ENCODE measurements around the gene INPP5E.
"Not testable (repeated sequence)": the region's sequence is repeated elsewhere in the genome, so short reads cannot be mapped to it uniquely, and the experiment has no call there.

INPP5E gene

DNA sequence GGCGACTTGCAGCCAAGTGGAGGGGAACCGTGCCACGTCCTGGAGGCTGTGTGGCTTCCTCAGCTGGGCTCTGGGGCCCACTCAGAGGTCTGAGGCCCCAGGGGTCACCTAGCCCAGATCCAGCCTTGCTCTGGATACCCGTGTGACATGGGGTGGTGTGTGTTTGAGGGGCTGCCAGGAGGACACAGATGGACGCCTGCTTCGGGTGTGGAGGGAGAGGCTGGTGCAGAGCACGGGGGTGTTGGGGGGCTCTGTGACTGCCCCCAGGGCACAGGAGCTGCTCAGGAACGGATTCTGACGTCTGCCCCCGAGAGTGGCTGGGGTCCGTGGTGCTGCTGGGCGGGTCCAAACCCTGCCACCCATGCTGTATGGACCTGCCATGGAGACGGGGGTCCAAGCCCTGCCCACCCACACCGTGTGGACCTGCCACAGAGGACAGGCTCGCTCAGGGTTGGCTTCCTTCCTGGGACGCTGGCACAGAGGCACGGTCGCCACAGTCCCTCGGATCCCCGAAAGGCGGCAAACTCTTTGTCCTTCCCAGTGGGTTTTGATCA lies 10.5 kb downstream of the INPP5E start:
- DNase-seq: no peak

DNA sequence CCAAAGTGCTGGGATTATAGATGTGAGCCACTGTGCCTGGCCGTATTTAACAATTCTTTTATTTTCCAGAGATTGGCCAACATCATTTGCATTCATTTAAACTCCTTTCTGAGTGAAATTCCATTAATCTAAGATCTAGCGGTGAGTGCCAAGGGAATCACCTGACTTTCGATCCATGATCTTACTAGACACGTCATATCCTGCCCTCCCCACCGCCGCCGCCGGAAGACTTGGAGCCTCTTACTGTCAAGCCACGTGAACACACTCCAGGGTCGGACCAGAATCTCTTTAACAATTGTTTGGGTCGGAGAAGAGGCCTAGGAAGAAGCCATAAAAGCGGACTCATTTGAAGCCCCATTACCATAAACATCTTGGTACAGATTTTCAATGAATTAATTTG lies 12.9 kb downstream of the INPP5E start:
- no peak for DNase-seq

DNA sequence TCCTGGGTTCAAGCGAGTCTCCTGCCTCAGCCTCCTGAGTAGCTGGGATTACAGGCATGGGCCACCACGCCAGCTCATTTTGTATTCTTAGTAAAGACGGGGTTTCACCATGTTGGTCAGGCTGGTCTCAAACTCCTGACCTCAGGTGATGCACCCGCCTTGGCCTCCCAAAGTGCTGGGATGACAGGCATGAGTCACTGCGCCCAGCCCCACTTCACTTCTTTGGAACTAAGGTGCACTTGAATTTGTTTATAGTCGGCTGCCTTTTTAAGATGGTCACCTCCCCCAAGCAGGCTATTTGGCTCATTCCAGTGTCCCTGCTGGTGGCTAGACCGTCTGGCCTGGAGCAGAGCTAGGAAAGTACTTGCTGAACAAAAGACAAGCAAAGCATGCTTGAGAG lies 14.3 kb downstream of the INPP5E start:
- not testable (repeated sequence) for DNase-seq

DNA sequence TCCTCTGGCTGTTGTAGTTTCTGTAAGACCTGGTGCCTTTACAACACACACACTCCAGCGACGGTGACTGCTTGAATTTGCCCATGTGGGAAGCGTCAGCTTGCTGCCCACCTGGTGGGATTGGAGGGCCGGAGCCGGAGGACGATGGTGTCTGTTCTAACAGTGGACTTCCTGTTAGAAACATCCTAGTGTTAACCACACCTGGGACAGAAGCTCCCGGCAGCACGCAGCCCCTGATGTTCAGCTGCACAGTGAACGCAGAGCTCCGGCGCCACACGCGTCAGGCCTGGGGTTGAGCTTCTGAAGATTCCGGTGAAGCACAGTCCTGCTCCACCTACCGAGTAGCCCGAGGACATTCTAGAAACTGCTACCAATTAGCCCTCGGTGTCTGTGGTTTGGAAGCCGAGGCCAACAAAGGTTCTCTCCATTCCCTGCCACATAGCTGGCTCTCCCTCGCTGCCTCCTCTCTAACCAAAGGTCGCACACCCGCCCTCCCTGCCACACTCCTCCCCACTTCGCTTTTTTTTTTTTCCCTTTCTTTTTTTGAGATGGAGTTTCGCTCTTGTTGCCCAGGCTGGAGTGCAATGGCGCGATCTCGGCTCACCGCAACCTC lies 14.8 kb downstream of the INPP5E start:
- no peak for DNase-seq

DNA sequence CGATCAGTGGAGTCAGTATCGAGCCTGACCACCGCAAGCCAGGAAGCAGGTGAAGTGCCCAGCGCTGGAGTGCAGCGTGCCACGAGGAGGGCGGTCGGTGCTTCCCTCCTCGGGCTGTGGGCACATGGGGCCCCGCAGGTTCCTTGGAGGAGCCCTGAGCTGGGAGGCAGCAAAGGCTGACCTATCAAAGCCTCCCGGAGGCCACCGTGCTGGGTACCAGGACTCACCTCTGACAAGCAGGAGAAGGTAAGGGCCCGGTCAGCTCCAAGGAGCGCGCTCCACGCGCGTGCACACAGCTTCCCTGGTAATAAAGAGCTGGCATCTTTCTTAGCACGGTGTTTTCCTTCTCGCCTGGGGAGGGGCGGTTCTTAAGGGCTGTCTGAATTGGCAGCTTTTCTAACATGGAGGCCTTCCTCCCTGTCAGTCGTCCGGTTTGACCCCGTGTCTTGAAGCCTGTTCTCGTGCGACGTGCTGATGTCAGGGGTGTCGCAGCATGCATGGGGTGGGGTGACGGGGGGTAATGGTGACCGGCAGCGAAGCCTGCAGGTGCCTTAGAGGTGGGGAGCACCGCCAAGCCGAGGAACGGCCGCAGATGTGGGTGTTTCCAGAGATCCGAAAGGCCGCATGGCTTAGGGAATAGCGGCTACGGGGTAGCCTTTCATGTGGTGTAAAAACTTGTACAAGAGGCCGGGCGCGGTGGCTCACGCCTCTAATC lies 16.1 kb downstream of the INPP5E start:
- no peak for DNase-seq

DNA sequence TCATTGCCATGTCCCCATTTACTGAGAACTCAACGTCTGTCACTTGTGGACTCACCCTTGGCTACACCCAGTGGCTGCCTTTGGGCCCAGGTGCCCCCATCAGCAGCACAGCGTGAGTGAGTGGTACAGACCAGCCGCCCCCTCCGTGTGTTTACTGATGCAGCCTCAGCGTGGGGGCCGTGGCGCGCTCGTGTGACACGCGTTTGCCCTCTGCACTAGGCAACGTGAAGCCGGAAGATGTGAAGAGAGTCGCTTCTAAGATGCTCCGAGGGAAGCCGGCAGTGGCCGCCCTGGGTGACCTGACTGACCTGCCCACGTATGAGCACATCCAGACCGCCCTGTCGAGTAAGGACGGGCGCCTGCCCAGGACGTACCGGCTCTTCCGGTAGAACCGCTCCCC lies 16.8 kb downstream of the INPP5E start:
- no peak for DNase-seq

DNA sequence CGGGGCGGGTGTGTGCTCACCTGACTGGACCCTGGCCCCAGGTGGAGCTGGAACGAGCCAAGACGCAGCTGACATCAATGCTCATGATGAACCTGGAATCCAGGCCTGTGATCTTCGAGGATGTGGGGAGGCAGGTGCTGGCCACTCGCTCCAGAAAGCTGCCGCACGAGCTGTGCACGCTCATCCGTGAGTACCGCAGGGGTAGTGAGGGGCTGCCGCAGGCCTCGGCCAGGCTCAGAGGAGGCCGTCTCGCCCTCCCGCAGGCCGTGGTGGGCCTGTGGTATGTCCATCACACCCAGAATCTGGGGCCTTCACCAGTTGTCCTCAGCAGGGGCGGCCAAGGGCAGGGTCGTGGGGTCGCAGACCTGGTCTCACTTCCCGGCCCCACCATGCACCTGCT lies 17.9 kb downstream of the INPP5E start:
- no peak for DNase-seq

DNA sequence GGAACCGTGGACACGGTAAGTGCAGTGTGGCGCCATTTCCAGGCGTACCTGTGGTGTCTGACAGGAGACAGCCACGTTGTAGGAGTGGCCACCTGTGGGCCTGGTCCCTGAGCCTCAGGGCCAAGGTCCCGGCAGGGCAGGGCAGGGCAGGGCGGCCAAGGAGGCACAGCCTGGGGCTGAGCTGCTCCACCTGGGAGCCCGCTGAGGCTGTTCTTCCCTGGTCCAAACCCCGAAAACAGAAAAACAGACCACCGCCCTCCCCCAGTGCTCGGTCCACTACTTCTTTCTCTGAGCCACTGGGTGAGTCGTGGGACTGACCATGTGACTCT lies 20.6 kb downstream of the INPP5E start:
- DNase-seq: no peak

DNA sequence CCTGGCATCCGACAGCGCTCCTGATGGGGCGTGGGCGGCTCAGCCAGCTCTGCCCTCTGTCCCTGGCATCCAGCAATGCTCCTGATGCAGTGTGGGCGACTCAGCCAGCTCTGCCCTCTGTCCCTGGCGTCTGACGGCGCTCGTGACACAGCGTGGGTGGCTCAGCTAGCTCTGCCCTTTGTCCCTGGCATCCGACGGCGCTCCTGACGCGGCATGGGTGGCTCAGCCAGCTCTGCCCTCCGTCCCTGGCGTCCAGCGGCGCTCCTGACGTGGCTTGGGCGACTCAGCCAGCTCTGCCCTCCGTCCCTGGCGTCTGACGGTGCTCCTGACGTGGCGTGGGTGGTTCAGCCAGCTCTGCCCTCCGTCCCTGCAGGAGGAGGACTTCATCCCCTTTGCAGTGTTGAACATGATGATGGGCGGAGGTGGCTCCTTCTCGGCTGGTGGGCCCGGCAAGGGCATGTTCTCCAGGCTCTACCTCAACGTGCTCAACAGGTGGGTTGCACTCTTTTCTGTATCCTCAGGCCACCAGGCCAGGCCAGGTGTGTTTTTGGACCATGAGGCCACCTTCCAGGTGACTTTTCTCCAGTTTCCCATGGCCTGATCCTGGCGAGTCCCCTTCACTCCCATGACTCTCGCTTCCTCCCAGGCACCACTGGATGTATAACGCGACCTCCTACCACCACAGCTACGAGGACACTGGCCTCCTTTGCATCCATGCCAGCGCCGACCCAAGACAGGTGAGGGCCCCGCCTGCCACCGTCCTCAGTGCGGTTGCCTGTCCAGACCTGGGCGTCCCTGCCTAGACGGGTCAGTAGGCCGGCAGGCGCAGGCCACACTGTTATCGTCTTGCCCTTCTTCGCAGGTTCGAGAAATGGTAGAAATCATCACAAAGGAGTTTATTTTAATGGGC lies 21.2 kb downstream of the INPP5E start:
- DNase-seq: no peak

DNA sequence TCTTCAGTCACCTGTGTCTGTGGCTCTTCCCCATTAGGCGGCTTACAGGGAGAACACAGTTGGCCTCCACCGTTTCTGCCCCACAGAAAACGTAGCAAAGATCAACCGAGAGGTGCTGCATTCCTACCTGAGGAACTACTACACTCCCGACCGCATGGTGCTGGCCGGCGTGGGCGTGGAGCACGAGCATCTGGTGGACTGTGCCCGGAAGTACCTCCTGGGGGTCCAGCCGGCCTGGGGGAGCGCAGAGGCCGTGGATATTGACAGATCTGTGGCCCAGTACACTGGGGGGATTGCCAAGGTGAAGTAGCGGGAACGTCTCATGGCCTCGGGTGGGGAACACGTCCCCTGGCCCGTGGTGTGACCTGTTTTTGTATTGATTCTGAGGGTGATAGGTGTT lies 22.7 kb downstream of the INPP5E start:
- DNase-seq: no peak

DNA sequence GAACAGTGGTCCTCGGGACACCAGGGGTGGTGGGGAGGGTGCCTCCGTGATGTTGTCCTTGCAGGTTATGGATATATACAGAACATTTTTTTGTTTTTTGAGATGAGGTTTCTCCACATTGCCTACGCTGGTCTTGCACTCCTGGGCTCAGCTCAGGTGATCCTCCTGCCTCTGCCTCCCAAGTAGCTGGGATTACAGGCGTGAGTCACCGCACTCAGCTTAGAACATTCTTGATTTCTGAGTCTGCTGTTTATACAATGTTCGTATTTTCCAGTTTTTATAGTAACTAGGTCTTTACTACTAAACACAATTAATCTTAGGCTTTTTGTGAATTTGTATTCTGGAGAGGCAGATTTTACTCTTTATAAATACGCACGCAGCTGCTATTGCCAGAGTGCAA lies 23.2 kb downstream of the INPP5E start:
- no peak for DNase-seq

DNA sequence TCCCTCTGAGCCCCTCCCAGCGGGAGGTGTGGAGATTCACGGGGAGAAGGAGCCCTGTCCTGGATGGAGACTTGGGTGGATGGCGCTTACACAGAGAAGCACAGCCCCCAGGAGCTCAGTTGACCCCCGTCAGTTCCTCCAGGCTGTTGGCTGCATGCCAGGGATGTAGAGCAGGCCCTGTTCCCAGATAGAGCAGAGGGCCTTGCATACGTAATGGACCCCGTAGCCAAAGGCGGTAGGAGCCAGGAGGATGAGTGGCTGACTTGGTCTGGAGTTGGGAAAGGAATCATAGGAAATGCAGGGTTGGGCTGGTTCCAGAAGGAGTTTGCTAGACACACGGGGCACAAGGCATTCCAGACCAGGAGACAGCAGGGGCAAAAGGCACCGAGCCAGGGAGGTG lies 26.7 kb downstream of the INPP5E start:
- no peak for DNase-seq

DNA sequence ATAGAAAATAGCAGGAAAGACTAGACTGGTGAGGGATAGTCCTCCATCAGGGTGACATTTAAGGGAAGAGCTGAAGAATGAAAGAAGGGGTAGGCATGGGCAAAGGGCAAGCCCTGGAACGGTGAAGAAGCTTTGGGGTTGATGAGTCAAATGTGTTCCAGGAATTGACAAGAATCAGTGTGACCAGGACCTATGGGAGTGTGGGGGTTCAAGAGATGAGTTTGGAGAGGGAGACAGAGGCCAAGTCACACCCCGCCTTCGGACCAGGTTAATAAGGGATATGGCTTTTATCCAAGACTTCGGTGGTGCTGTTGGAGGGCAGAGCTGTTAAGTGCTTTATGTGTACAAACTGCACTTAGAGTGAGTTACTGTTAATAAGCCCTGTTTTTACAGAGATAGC lies 28.3 kb downstream of the INPP5E start:
- DNase-seq: no peak

DNA sequence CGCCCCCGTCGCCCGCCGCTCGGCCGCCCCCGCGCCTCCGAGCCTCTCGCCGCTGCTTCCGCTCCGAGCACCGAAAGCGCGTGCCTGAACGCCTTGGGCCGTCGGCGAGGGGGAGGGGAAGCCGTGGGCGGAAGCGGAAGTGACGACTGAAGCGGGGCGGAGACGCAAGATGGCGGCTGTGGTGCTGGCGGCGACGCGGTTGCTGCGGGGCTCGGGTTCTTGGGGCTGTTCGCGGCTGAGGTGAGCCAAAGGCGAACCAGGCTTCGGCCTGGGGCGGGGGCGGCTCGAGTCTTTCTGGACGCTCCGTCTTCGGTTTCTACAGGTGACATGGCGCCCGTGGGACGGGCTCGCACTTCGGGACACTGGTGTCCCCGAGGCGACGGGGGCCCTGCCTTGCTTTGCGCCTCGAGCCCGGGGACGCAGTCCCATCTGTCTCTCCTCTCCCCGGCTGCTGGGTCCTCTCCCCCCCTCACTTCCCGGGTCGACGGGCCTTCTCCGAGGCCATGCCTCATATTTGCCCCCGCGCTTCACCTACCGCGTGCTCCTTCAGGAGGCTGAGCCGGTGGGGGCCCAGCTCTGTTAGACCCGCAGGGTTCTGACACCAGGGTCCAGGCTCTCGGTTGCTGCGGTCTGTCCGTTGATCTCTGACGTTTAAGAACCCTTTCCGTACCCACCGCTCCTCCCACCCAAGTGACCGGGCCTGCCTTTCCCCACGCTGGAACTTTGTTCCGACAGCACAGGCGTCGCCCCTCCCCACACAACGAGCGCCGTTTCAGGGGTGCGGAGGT lies 29.0 kb downstream of the INPP5E start, which contains the start of the genes ENTR1 and PMPCA:
Gene ENTR1, minus strand, starts transcription at position 115 of the 788 bp plus-strand sequence. CDS start 217 bp downstream, outside the sequence.
Gene PMPCA, plus strand, starts transcription at position 159 of the 788 bp plus-strand sequence. Its CDS starts 11 bp downstream, at position 170.
- DNase-seq: peak; percentile 95

DNA sequence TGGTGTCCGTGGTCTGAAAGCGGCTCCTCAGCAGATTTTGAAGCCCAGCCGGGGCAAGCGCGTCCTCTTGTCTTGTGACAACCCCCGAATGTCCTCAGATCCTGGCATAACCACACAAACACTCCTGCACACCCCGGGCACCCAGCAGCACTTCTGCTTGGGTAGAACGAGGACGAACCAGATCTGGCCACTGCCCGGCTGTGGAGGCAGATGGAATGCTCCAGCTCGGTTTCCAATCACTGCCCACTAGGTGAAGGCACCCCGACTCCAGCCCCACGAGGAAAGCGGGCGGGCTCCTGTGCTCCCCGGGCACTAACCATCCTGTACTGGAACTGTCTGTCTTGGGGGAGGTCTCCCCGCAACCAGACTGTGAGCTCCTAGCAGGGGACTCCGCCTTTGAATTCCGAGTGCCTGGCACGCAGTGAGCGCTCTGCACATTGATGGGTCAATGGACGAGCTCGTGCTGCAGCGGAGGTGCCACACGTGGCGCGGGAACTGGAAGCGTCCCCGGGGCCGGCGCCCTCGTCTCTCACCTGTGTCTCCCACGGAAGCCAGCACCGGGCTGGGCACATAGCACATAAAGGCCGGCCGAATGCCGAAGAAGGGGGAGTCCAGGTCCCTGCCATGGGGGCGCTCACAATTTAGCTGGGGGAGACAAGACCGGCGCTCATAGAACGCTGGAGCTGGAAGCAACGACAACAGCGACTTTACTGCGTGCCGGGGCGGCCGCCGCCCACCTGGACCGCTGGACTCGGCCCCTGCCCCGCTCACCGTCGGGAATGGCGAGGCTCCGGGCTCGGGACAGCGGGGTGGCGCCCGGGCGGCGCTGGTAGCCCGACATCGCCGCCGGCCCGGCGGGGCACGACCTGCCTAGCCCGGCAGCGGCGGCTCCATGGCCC lies 29.8 kb downstream of the INPP5E start:
- DNase-seq: peak; percentile 16

DNA sequence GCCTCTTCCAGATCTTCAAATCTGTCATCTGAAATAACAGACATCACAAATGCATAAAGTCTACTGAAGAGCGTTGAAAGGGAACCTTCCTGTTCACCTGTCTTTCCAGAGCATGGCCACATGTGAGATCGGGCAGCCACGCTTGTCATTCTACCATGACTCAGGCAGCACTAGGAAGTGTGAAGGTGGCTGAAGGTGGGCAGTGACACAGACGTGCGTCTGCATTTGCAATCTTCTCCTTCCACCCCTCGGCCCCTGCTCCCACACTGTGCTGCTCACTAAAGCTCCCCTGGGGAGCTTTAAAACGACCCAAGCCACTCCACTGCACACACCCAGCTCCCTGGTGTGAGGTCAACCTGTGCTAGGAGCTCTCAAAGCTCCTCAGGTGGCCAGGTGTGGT lies 31.7 kb downstream of the INPP5E start:
- no peak for DNase-seq

DNA sequence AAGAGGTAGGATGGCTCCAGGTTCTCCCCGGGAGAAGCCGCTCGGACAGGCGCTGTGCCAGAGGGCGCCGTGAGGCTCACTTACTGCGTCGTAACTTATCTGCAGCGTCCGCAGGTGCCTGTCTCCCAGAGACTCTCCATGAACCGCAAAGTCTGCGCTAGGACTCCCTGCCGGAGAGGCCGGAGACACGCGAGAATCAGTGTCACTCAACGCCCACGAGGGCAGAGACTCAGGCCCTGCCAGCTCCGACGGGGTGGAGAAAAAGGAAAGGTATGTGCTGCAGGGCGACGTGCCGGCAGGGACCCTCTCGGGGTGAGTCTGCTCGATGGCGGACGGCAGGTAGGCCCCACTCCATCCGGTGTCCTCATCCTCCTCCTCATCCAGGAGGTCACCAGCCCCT lies 32.6 kb downstream of the INPP5E start:
- not testable (repeated sequence) for DNase-seq

DNA sequence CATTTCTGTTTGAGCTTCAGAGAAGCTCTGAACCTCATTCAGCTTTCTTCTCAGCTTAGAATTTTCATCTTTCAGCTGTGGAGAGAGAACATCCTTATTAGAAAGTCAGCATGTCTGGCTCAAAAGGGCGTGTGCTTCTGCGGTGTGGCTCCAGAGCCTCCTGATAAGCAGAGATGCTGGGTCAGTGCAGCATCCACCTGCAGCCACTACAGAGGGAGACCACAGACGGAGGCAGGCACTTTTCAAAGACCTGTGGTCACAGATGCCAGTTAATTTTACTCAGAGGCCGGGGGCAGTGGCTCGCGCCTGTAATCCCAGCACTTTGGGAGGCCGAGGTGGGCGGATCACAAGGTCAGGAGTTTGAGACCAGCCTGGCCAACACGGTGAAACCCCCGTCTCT lies 33.7 kb downstream of the INPP5E start:
- DNase-seq: not testable (repeated sequence)

DNA sequence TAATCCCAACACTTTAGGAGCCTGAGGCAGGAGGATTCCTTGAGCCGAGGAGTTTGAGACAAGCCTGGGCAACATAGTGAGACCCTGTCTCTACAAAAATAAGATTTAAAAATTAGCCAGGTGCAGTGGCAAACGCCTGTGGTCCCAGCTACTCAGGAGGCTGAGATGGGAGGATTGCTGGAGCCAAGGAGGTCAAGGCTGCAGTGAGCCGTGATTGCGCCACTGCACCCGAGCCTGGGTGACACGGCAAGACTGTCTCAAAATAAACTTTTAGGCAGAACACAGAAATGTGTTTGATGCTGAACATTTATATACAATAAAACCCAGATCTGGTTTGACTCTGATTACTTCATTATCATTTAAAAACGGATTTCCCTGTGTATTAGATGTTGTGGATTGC lies 34.2 kb downstream of the INPP5E start:
- DNase-seq: no peak

DNA sequence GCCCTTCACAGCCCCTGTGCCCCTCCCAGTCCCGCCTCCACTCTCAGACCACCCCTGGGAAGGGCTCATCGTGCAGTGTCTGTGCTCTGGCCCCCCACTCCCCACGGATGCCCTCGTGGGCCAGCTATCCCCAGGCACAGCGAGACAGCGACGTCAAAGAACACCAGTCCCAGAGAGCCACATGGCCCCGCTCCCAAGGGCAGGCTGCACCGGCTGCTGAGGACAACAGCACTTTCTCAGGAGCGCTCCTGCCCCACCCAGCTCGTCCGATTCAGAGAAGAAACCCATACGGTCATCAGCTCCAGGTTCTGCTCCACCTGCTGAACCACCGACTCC lies 34.9 kb downstream of the INPP5E start:
- DNase-seq: no peak

Measured in effector CD4-positive, alpha-beta T cell (primary cell).